Measurements from ENCODE around the gene PRKAR2B. TPM values are rescaled to one million over a fixed set of nuclear protein-coding genes. Genes with fewer than 3 reads are reported as not detected.

Gene PRKAR2B
- total RNA-seq, 2 donors from 2014 or later = 12.4 to 65.7 TPM

GRCh38 chr7:107119376-107120105 is 75.0 kb downstream of the PRKAR2B start:
- no peak for TF ChIP-seq POLR2A (IDR thresholded peaks at IDR 0.05)
- TF ChIP-seq CTCF (IDR thresholded peaks at IDR 0.05) = no peak
- no peak for TF ChIP-seq POLR2AphosphoS5 (IDR thresholded peaks at IDR 0.05)
- intact Hi-C loops (cut with DNase I) = loop anchor here (2.0 kb wide), 1 partner anchor 75 kb away; the partner anchor contains the start of gene PRKAR2B
- H3K4me1 ChIP-seq (replicated peaks) = no peaks in the 10 kb centered on the region
- no peaks in the 10 kb centered on the region for H3K36me3 ChIP-seq
- WGBS = 89% methylated on average over 6 of the region's 6 CpGs
- H3K4me3 ChIP-seq = no peak overlapping the region
- H3K9me3 ChIP-seq = no peaks in the 10 kb centered on the region
- no peak overlapping the region for H3K27ac ChIP-seq
- no peaks in the 10 kb centered on the region for H3K27me3 ChIP-seq (replicated peaks; ENCODE audit: insufficient read depth)
- no peak for DNase-seq (ENCODE audit: low spot score)

- H3K9me3 ChIP-seq = no peaks in the 10 kb centered on the region
- TF ChIP-seq CTCF (IDR thresholded peaks at IDR 0.05) (no peak), POLR2A (IDR thresholded peaks at IDR 0.05) (no peak), POLR2AphosphoS5 (IDR thresholded peaks at IDR 0.05) (no peak)
- no peaks in the 10 kb centered on the region for H3K36me3 ChIP-seq
- H3K4me1 ChIP-seq (replicated peaks) = no peaks in the 10 kb centered on the region
- no peak overlapping the region for H3K4me3 ChIP-seq
- WGBS = 34% methylated on average over 4 of the region's 4 CpGs
- no peaks in the 10 kb centered on the region for H3K27me3 ChIP-seq (replicated peaks; ENCODE audit: insufficient read depth)
- intact Hi-C loops (cut with DNase I) = no loop called here
- no peak overlapping the region for H3K27ac ChIP-seq
- no peak for DNase-seq (ENCODE audit: low spot score)
Observed at GRCh38 chr7:107122486-107122911, 78.0 kb downstream of the PRKAR2B start.

- no peak for DNase-seq (ENCODE audit: low spot score)
- intact Hi-C loops (cut with DNase I) = no loop called here
Observed at GRCh38 chr7:107123392-107123791, 78.9 kb downstream of the PRKAR2B start.

GRCh38 chr7:107125475-107125874 is 81.0 kb downstream of the PRKAR2B start:
- no peaks in the 10 kb centered on the region for H3K36me3 ChIP-seq
- no peaks in the 10 kb centered on the region for H3K4me1 ChIP-seq (replicated peaks)
- WGBS = 68% methylated on average over 5 of the region's 5 CpGs

More at GRCh38 chr7:107123392-107123791, 78.9 kb downstream of the PRKAR2B start:
- WGBS = 90% methylated on average over 4 of the region's 4 CpGs
- Histone ChIP-seq H3K4me3 (no peak overlapping the region), H3K27me3 (replicated peaks; ENCODE audit: insufficient read depth) (no peaks in the 10 kb centered on the region), H3K27ac (no peak overlapping the region), H3K4me1 (replicated peaks) (no peaks in the 10 kb centered on the region), H3K9me3 (no peaks in the 10 kb centered on the region), H3K36me3 (no peaks in the 10 kb centered on the region)
- TF ChIP-seq POLR2AphosphoS5 (IDR thresholded peaks at IDR 0.05) (no peak), CTCF (IDR thresholded peaks at IDR 0.05) (no peak), POLR2A (IDR thresholded peaks at IDR 0.05) (no peak)

More at GRCh38 chr7:107125475-107125874, 81.0 kb downstream of the PRKAR2B start:
- Histone ChIP-seq H3K9me3 (no peaks in the 10 kb centered on the region), H3K4me3 (no peak overlapping the region), H3K27ac (no peak overlapping the region), H3K27me3 (replicated peaks; ENCODE audit: insufficient read depth) (no peaks in the 10 kb centered on the region)
- no peak for TF ChIP-seq POLR2A (IDR thresholded peaks at IDR 0.05)
- TF ChIP-seq CTCF (IDR thresholded peaks at IDR 0.05) = no peak
- no peak for TF ChIP-seq POLR2AphosphoS5 (IDR thresholded peaks at IDR 0.05)
- intact Hi-C loops (cut with DNase I) = no loop called here
- no peak for DNase-seq (ENCODE audit: low spot score)

All from prostate gland (tissue), 2 donors.